DND-41 (cell line): ENCODE measurements around the gene TRIM41.

ENCODE experiments used
- CTCF ChIP-seq: IDR thresholded peaks from 2 replicates; pipeline ENCODE4 v1.5.1; 2012; ENCODE audit warnings: borderline replicate concordance, low read length, moderate library complexity, mild to moderate bottlenecking; ENCODE audit not compliant: poor library complexity, severe bottlenecking; ENCODE audit errors: extremely low read depth
- EZH2 ChIP-seq: IDR thresholded peaks from 3 replicates; pipeline ENCODE4 v1.6.1; 2012; ENCODE audit warnings: borderline replicate concordance, low read depth, mild to moderate bottlenecking, moderate library complexity, low read length, inconsistent platforms; ENCODE audit not compliant: severe bottlenecking

GRCh38 chr5:181198106-181198685, 24.9 kb upstream of the TRIM41 start:
- no peak for TF ChIP-seq CTCF
- no peak for TF ChIP-seq EZH2
